Stomach (tissue), 9 donors: ENCODE data around the gene PYURF. TPM values are rescaled to one million over a fixed set of nuclear protein-coding genes. Genes with fewer than 3 reads are reported as not detected.
"Not testable (repeated sequence)": the region's sequence is repeated elsewhere in the genome, so short reads cannot be mapped to it uniquely, and the experiment has no call there.

ENCODE experiments used
- DNase-seq, 2 donors: peaks; one replicate each; pipeline versions ENCODE4 v3.0.0 to v3.0.0-alpha.2; 2013 to 2019
- H3K27ac ChIP-seq, 5 donors: fragments of 200-600 bp in 4 of 5; sonication (generic) in 4 of 5; one replicate each; pipeline ENCODE4 v1.5.1; 2013 to 2019; ENCODE audit warnings: mild to moderate bottlenecking in 1 of 5, moderate library complexity in 1 of 5
- H3K27me3 ChIP-seq, 3 donors: fragments of 200-600 bp; sonication (generic); one replicate each; pipeline ENCODE4 v1.5.1; 2017 to 2019; ENCODE audit warnings: mixed run types in 1 of 3
- H3K36me3 ChIP-seq, 4 donors: fragments of 200-600 bp; sonication (generic); 1 replicate in 3 of 4; 2 replicates in 1 of 4; pipeline ENCODE4 v1.5.1; 2016 to 2019
- H3K4me1 ChIP-seq, 4 donors: fragments of 200-600 bp; sonication (generic); one replicate each; pipeline ENCODE4 v1.5.1; 2016 to 2019
- H3K4me3 ChIP-seq, 4 donors: fragments of 200-600 bp; sonication (generic) in 3 of 4; one replicate each; pipeline ENCODE4 v1.5.1; 2016 to 2019; ENCODE audit warnings: mild to moderate bottlenecking in 1 of 4
- H3K9me3 ChIP-seq, 4 donors: fragments of 200-600 bp; sonication (generic); one replicate each; pipeline ENCODE4 v1.5.1; 2016 to 2019
- EP300 ChIP-seq: sonication (generic); formaldehyde crosslinking; IDR thresholded peaks from one replicate; pipeline ENCODE4 v1.6.1; 2017; ENCODE audit warnings: antibody characterized with exemption
- POLR2A ChIP-seq, 4 donors: fragments of 450-650 bp; IDR thresholded peaks; one replicate each; pipeline ENCODE4 v1.6.1; 2016; ENCODE audit warnings: antibody characterized with exemption in 4 of 4, control low read depth in 2 of 4, mild to moderate bottlenecking in 1 of 4, moderate library complexity in 1 of 4
- POLR2AphosphoS5 ChIP-seq, 3 donors: sonication (generic); formaldehyde crosslinking; IDR thresholded peaks; one replicate each; pipeline ENCODE4 v1.6.1; 2016; ENCODE audit warnings: antibody characterized with exemption in 3 of 3
- WGBS, 5 donors: extraction: QIAGEN DNeasy Blood & Tissue Kit in 3 of 5; methylation state at CpG; one replicate each; pipeline versions ENCODE4 v1.1.5 to v1.1.7; 2013 to 2018; 5-methylcytosine and 5-hydroxymethylcytosine counted together
- intact Hi-C: fragments of 100-400 bp; cut with DNase I; formaldehyde crosslinking; loops from one replicate; pipeline ENCODE4 v1.15.1; 2023; ENCODE audit warnings: low total_unique reads
- polyA plus RNA-seq, 3 donors: library from polyadenylated mRNA; stranded (reverse); fragments of 200-250 nt; gene quantifications; one replicate each; pipeline ENCODE4 v1.2.3, GENCODE V29; 2013
- total RNA-seq, 5 donors: library from RNA; depleted of rRNA; stranded (reverse); fragments of >200 nt; gene quantifications; one replicate each; pipeline versions ENCODE4 v1.1.0 to v1.2.3, GENCODE V29; 2014 to 2016
- TF ChIP-seq, protein P1 (sequence below), 7 experiments: fragments of 450-650 bp in 4 of 7; fragments of 200-600 bp in 3 of 7; sonication (generic) in 3 of 7; IDR thresholded peaks; one replicate each; pipeline ENCODE4 v1.5.1; 2016 to 2019; ENCODE audit warnings: antibody characterized with exemption in 7 of 7, control low read depth in 2 of 7, mild to moderate bottlenecking in 1 of 7
- donor health status: healthy with polysubstance abuse.
- donor health status: Bipolar disorder and iron deficiency.
- donor health status: healthy.

Gene PYURF
- total and polyA plus RNA-seq, 8 donors = 11.7 to 296 (median 94.5) TPM

DNA sequence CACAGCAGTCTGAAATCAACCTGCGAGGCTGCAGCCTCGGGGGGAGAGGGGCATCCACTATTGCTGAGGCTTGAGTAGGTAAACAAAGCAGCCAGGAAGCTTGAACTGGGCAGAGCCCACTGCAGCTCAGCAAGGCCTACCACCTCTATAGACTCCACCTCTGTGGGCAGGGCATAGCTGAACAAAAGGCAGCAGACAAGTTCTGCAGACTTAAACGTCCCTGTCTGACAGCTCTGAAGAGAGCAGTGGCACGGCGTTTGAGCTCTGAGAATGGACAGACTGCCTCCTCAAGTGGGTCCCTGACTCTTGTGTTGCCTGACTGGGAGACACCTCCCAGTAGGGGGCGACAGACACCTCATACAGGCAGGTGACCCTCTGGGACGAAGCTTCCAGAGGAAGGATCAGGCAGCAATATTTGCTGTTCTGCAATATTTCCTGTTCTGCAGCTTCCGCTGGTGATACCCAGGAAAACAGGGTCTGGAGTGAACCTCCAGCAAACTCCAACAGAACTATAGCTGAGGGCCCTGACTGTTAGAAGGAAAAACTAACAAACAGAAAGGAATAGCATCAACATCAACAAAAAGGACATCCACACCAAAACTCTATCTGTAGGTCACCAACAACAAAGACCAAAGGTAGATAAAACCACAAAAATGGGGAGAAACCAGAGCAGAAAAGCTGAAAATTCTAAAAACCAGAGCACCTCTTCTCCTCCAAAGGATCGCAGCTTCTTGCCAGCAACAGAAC lies 15.9 kb upstream of the PYURF start:
- not testable (repeated sequence) for H3K4me3 ChIP-seq, H3K27me3 ChIP-seq, H3K4me1 ChIP-seq, H3K27ac ChIP-seq, H3K9me3 ChIP-seq, H3K36me3 ChIP-seq
- peak; percentile 77 to 87 for DNase-seq
- TF ChIP-seq, protein P1, sequence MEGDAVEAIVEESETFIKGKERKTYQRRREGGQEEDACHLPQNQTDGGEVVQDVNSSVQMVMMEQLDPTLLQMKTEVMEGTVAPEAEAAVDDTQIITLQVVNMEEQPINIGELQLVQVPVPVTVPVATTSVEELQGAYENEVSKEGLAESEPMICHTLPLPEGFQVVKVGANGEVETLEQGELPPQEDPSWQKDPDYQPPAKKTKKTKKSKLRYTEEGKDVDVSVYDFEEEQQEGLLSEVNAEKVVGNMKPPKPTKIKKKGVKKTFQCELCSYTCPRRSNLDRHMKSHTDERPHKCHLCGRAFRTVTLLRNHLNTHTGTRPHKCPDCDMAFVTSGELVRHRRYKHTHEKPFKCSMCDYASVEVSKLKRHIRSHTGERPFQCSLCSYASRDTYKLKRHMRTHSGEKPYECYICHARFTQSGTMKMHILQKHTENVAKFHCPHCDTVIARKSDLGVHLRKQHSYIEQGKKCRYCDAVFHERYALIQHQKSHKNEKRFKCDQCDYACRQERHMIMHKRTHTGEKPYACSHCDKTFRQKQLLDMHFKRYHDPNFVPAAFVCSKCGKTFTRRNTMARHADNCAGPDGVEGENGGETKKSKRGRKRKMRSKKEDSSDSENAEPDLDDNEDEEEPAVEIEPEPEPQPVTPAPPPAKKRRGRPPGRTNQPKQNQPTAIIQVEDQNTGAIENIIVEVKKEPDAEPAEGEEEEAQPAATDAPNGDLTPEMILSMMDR (IDR thresholded peaks at IDR 0.05) = peak in 5 of 7 experiments; percentile 49 to 84 (median 70)
- peak in 1 of 3 donors; percentile 38 for TF ChIP-seq POLR2AphosphoS5 (IDR thresholded peaks at IDR 0.05)
- intact Hi-C loops = loop anchor here (10.0 kb wide), 2 partner anchors 45 to 115 kb away; no protein-coding TSS in a partner anchor
- 17 to 30% (median 20%) methylated on average over 6 to 9 of the region's 9 CpGs for WGBS, 5 donors

DNA sequence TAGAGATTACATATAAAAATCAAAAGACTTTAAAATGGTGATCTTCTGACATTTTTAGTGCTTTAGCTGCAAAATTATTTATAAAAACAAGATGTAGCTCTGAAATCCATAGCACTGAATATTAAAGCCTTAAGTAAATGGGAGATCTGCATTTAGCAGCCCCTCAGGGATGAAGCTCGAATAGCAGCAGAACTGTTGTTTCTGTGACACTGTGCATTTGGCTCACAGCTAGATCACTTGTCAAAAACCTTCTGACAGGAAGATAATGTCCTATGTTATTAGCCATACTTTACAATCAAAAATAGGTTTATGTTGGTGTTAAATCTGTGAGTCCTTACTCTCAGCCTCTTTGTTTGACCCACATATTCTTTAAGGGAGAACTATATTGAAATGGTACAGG lies 14.1 kb upstream of the PYURF start:
- WGBS, 5 donors = 73 to 95% (median 89%) methylated on average over 1 of the region's 1 CpG
- H3K4me1 ChIP-seq = peaks cover 0 to 9% (median 8%) of the 10 kb centered on the region in 4 donors
- intact Hi-C loops = loop anchor here (10.0 kb wide), 2 partner anchors 47 to 117 kb away; no protein-coding TSS in a partner anchor
- H3K4me3 ChIP-seq = no peak overlapping the region
- no peaks in the 10 kb centered on the region for H3K36me3 ChIP-seq
- no peaks in the 10 kb centered on the region for H3K9me3 ChIP-seq
- no peak overlapping the region for H3K27ac ChIP-seq
- no peak for DNase-seq
- no peaks in the 10 kb centered on the region for H3K27me3 ChIP-seq
- no peak for TF ChIP-seq POLR2A (IDR thresholded peaks at IDR 0.05)
- TF ChIP-seq, protein P1 (IDR thresholded peaks at IDR 0.05) = no peak
- no peak for TF ChIP-seq EP300
- no peak for TF ChIP-seq POLR2AphosphoS5 (IDR thresholded peaks at IDR 0.05)

DNA sequence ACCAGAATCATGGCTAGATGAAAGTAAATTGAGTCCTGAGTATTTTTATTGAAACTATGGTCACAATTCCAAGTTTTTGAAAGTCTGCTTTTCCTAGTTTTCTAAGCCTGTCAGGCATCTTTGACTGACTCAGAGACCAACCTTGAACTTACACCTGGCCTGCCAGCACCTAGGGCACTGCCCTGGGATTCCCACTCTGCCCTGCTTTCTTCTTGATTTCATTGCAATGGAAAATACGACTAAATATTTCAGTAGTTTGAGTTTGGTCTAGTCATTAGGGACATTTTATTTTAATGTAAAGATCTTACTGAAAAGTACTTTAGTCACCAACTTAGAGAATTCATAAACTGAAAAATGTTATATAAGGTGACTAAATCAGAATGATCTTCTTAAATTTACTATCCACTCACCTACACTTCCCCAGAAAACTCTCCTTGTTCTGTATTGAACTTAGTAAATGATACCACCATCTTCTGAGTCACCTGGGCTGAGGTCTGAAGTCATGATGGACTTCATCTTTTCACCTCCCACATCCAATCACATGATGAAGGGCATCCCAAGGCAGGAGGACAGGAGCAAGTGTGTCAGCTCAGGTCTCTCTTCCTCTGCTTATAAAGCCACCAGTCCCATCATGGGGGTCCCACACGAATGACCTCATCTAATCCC lies 11.6 kb upstream of the PYURF start:
- peaks cover 0 to 9% (median 8%) of the 10 kb centered on the region in 4 donors for H3K4me1 ChIP-seq
- 79 to 92% (median 88%) methylated on average over 2 of the region's 2 CpGs for WGBS, 5 donors
- DNase-seq = no peak
- H3K4me3 ChIP-seq = no peak overlapping the region
- no peaks in the 10 kb centered on the region for H3K36me3 ChIP-seq
- TF ChIP-seq, protein P1 (IDR thresholded peaks at IDR 0.05) = no peak
- no peak for TF ChIP-seq EP300
- no peak for TF ChIP-seq POLR2AphosphoS5 (IDR thresholded peaks at IDR 0.05)
- TF ChIP-seq POLR2A (IDR thresholded peaks at IDR 0.05) = no peak
- intact Hi-C loops = loop anchor here (10.0 kb wide), 2 partner anchors 50 to 120 kb away; no protein-coding TSS in a partner anchor
- H3K9me3 ChIP-seq = no peaks in the 10 kb centered on the region
- no peak overlapping the region for H3K27ac ChIP-seq
- no peaks in the 10 kb centered on the region for H3K27me3 ChIP-seq

DNA sequence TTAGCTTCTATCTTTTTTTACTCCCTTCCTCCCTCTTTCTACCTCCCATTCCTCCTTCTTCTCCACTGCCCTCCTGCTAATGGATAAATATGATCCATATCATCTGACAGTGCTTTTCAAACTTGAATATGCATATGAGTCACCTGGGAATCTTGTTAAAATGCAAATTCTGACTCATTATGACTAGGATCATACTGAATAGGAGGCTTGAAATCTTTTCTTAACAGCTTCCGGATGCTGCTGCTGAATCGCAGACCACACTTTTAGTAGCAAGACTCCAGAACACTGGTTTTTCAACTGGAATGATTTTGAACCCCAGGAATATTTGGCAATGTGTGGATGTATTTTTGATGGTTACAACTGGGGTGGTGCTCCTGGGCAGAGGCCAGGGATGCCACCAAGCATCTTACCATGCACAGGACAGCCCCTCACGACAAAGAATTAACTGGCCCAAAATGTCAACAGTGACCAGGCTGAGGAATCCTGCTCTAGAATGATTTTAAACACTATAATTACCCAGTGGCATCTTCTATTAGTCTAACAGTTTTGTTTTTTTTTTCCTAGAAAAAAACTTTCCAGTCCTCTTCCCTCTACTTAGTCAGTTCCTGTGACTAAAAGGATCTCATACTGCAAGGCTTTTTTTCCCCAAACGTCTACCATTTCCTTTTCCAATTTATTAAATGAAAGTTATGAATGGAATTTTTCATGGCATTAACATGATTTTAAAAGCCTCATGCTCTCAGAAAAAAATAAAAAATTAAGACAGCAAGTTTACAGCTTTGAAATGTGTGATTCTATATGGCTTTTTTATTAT lies 10.6 kb upstream of the PYURF start:
- no peak overlapping the region for H3K4me3 ChIP-seq
- intact Hi-C loops = loop anchor here (10.0 kb wide), 2 partner anchors 51 to 121 kb away; no protein-coding TSS in a partner anchor
- no peak for DNase-seq
- H3K27ac ChIP-seq = peak overlapping the region in 1 of 5 donors; percentile 18
- H3K4me1 ChIP-seq = peaks cover 0 to 3% (median 2%) of the 10 kb centered on the region in 4 donors
- H3K27me3 ChIP-seq = no peaks in the 10 kb centered on the region
- no peaks in the 10 kb centered on the region for H3K9me3 ChIP-seq
- TF ChIP-seq POLR2A (IDR thresholded peaks at IDR 0.05) (no peak), POLR2AphosphoS5 (IDR thresholded peaks at IDR 0.05) (no peak), EP300 (no peak)
- TF ChIP-seq, protein P1 (IDR thresholded peaks at IDR 0.05) = no peak
- 61 to 70% (median 62%) methylated on average over 4 of the region's 4 CpGs for WGBS, 5 donors
- H3K36me3 ChIP-seq = no peaks in the 10 kb centered on the region
